ENCODE results near the gene EXD3.

Gene EXD3

GRCh38 chr9:137302118-137302448 is 120.9 kb downstream of the EXD3 start, which contains the start of gene NRARP:
TSS of gene NRARP (minus strand) at chr9:137302271. CDS start at chr9:137301928, 343 bp downstream.
- peak; percentile 92 for DNase-seq
- TF ChIP-seq CTCF (IDR thresholded peaks at IDR 0.05; ENCODE audit: low read depth, low read length): no peak
- Histone ChIP-seq H3K36me3 (peaks cover 10% of the 10 kb centered on the region), H3K27ac (peak within 1 kb of the TSS; percentile 78), H3K27me3 (ENCODE audit: insufficient read depth, low read depth, severe bottlenecking) (no peaks in the 10 kb centered on the region), H3K9me3 (ENCODE audit: severe bottlenecking) (no peaks in the 10 kb centered on the region), H3K4me3 (ENCODE audit: low read depth, low read length) (peak within 1 kb of the TSS; percentile 68)

GRCh38 chr9:137301081-137301947 is 121.6 kb downstream of the EXD3 start:
- H3K27ac ChIP-seq: peak overlapping the region; percentile 72
- peaks cover 2% of the 10 kb centered on the region for H3K27me3 ChIP-seq (ENCODE audit: insufficient read depth, low read depth, severe bottlenecking)
- H3K9me3 ChIP-seq (ENCODE audit: severe bottlenecking): no peaks in the 10 kb centered on the region
- DNase-seq: peak; percentile 59
- H3K4me3 ChIP-seq (ENCODE audit: low read depth, low read length): peak overlapping the region; percentile 68
- peaks cover 10% of the 10 kb centered on the region for H3K36me3 ChIP-seq
- peak; percentile 44; the same call in 1 of the 2 replicates for TF ChIP-seq CTCF (IDR thresholded peaks at IDR 0.05; ENCODE audit: low read depth, low read length)

GRCh38 chr9:137300567-137301080 is 122.3 kb downstream of the EXD3 start:
- peaks cover 10% of the 10 kb centered on the region for H3K36me3 ChIP-seq
- DNase-seq: peak; percentile 46
- no peak for TF ChIP-seq CTCF (IDR thresholded peaks at IDR 0.05; ENCODE audit: low read depth, low read length)
- peak overlapping the region; percentile 68 for H3K4me3 ChIP-seq (ENCODE audit: low read depth, low read length)
- peak overlapping the region; percentile 56; the same call in 1 of the 2 replicates for H3K27ac ChIP-seq
- H3K27me3 ChIP-seq (ENCODE audit: insufficient read depth, low read depth, severe bottlenecking): peaks cover 2% of the 10 kb centered on the region
- H3K9me3 ChIP-seq (ENCODE audit: severe bottlenecking): no peaks in the 10 kb centered on the region

- Histone ChIP-seq H3K36me3 (peaks cover 10% of the 10 kb centered on the region), H3K4me3 (ENCODE audit: low read depth, low read length) (peak overlapping the region; percentile 68), H3K27ac (no peak overlapping the region), H3K9me3 (ENCODE audit: severe bottlenecking) (no peaks in the 10 kb centered on the region), H3K27me3 (ENCODE audit: insufficient read depth, low read depth, severe bottlenecking) (peaks cover 2% of the 10 kb centered on the region)
- no peak for TF ChIP-seq CTCF (IDR thresholded peaks at IDR 0.05; ENCODE audit: low read depth, low read length)
- DNase-seq: peak; percentile 15
These were observed 123.0 kb downstream of the EXD3 start for GRCh38 chr9:137299938-137300337.

GRCh38 chr9:137299203-137299565 is 123.8 kb downstream of the EXD3 start:
- Histone ChIP-seq H3K36me3 (peaks cover 10% of the 10 kb centered on the region), H3K4me3 (ENCODE audit: low read depth, low read length) (no peak overlapping the region), H3K9me3 (ENCODE audit: severe bottlenecking) (no peaks in the 10 kb centered on the region), H3K27me3 (ENCODE audit: insufficient read depth, low read depth, severe bottlenecking) (peaks cover 2% of the 10 kb centered on the region), H3K27ac (no peak overlapping the region)
- peak; percentile 10 for DNase-seq
- TF ChIP-seq CTCF (IDR thresholded peaks at IDR 0.05; ENCODE audit: low read depth, low read length): no peak

All from WERI-Rb-1 (cell line).